GM18511 (cell line): ENCODE results near the gene POU2F3.

Source experiments
- ATAC-seq: cut with Tn5 transposase; IDR thresholded peaks from one replicate; pipeline ENCODE4 v1.9.1; 2021; ENCODE audit warnings: mild to moderate bottlenecking, moderate library complexity; ENCODE audit not compliant: unreplicated experiment

Gene POU2F3

GRCh38 chr11:120239713-120240640, at the start of gene POU2F3:
TSS of gene POU2F3 (plus strand) at chr11:120240140. CDS start at chr11:120240344, 204 bp downstream.
- ATAC-seq: no peak

GRCh38 chr11:120191058-120191457, 48.9 kb upstream of the POU2F3 start:
- no peak for ATAC-seq

DNA sequence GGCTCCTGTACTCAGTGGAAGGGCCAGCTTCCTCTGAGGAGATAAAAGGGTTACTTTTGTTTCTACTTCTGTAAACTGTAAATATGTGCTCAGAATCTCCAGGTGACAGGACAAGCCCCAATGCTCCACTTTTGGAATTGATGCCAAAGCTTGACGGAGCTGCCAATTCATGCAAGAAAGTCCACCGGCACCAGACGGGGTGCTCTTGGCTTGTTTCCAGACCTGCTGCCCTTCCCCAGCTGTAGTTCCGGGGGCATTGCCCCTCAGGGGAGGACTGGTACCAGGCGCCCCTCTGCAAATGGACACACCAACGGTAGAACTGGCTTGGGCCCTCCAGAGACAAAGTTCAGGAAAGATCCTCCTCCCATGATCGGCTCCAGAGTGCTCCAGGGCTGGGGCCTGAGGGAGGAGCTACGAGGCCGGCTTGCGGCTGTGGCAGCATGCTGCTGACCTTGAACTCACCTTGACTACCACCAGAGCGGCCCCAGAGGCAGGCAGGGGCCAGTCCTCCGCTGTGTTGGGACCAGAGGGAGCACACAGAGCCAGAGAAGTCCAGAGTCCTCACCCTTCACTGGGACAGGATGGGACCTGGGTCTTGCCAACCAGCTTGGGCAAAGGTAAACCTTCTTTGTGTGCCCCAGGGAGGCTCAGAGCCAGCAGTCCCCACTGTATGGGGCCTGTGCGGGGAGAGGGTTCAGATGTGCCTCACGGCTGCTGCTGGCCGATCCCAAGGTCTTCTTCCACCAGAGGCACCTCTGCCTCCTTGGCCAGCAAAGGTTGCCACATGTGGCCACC, 46.9 kb upstream of the POU2F3 start:
- ATAC-seq: no peak

GRCh38 chr11:120194166-120194565, 45.8 kb upstream of the POU2F3 start:
- ATAC-seq: no peak

GRCh38 chr11:120195601-120196320, 44.2 kb upstream of the POU2F3 start:
- ATAC-seq: no peak

GRCh38 chr11:120196826-120197225, 43.1 kb upstream of the POU2F3 start:
- ATAC-seq: no peak

DNA sequence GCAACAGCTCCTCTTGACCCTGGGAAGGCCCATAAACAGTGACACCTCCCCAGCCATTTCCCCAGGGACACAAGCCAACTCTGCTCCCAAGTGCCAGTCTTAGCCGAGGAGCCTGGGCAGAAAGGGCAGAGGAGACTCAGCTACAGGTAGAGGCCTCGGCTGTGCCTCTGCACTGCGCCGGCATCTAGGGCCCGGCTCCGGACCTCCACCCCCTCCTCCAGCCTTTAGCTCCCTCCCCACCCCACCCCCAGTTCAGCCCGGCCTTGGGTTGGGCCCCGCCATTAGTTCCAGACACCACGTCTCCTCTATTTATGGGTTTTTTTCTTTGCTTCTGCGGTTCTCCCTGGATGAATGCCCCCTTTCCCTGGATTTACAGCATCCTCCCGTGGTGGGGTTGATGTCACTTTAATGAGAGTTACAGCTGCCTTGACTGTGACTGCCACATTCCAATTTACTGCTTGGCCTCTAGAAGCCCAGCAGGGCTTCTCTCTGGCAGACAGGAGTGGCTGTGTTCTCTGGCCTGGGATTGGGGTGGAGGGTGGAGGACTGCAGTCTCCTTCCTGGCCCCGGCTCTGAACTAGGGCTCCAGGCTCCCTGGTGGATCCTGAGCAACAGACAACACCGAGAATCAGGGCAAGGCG, 42.6 kb upstream of the POU2F3 start:
- ATAC-seq: no peak

DNA sequence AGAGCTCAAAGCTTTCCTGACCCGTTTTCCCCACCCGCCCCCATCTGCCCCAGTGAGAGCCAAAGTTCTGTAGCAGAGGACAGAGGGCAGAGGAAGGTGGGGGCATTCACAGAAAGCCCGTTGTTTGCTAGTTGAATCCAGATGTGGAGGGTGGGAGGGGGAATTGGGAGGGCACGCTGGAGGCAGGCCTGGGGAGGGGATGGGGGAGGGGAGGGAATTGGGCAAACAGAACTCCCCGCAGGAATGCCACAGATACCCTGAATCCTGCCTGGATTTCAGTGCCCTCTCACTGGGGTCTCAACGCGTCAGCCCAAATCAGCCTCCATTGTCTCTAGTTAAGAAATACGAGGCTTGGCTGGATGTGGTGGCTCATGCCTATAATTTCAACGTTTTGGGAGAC, 42.0 kb upstream of the POU2F3 start:
- no peak for ATAC-seq

DNA sequence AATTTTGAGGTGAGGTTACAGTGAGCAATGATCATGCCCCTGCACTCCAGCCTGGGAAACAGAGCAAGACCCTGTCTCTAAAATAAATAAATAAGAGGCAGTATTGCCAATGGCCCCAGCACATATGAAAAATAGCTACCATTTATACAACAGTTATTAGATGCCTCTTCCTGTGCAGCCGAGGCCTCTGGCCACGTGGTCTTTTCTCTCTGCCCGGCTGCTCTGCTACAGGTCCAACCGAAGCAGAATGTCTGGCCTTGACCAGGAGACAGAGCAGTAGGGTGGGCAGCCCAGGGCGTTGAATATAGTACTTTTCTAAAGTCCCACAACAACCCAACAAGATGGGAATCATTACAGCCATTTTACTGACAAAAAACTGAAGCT, 41.5 kb upstream of the POU2F3 start:
- no peak for ATAC-seq

DNA sequence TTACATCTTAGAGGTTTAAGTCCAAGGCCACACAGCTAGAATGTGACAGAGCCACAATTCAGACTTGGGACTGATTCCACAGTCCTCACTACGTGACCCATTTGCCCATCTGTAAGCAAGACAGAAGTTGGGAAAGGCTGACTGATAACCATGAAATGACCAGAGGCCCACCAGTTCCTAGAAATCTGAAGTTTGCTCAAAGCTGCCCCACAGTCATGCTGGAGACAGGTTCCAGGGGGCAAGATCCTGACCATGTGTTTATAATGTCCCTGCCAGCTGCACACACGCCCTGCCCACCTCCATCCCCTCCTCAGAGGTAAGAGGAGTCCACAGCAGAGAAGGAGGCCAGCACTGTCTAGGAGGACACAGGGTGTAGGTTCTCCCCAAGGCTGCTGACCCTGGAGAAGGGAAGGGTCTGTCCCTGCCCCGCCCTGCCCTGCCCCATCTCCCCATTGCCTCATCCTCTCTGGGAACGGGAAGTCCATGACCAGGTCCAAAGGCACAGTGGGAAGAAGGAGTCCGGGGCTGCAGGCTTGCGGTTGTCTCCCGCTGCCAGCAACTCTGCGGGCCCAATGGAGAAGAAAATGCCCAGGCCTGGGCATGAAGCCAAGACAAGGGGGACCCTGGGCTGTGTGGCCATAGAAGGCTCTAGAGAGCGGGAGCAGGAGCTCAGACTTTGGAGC, 41.0 kb upstream of the POU2F3 start:
- no peak for ATAC-seq

DNA sequence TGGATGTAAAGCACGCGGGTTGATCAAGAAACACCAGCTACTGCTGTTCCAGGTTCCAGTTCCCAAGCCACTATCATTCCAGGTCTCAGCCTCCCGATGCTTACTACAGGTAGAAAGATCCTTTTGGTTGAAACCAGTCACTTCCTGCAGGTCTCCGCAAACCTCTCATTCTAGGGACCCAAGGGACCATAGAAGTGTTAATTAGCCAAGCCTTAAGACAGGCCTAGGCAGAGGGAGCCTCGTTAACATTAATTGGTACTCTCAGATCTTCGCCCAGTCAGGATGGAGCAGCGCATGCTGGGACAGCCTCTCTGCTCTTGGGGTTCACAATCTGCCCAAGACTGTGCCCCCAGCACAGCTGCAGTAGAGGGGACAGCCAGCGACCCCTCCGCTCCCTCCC, 40.3 kb upstream of the POU2F3 start:
- no peak for ATAC-seq

DNA sequence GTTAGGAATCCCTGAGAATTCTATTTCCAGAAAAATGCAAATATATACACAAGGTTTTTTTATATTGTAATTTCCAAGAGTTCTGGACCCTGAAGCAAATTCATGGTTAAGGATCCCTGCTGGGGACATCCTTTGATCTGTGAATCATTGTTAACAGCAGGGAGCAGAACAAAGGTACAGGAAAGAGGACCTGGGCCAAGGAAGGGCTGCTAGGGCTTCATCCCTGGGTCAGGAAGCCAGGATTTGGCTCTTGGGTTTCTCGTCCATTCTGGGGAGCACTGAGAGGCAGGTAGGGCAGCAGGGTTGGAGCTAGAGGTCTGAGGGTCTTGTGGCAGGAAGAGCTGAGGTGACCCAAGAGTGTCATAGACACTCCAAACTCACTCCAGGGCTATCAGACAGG, 39.3 kb upstream of the POU2F3 start:
- ATAC-seq: no peak

DNA sequence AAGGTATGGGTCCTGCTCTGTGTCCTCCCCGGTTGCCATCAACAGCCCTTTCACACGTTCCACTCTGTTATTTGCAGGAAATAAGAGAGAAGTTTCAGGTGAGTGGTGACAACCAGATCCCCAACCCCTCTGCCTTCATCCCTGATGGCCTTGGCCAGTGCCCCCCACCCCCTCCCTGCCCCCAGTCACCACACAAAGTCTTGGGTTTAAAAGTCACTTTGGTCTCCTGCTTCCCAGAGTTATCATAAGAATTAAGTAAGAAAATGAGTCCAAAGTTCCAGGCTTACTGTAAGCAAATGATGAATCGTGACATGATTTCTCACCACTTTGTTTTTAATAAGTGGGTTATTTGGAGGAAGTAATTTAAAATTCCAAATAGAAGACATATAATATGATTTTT, 38.3 kb upstream of the POU2F3 start:
- no peak for ATAC-seq

- ATAC-seq: no peak
Measured at GRCh38 chr11:120203626-120204025, 36.3 kb upstream of the POU2F3 start.

GRCh38 chr11:120205596-120206161, 34.3 kb upstream of the POU2F3 start:
- no peak for ATAC-seq

- no peak for ATAC-seq
Measured at GRCh38 chr11:120207512-120207911, 32.4 kb upstream of the POU2F3 start.

DNA sequence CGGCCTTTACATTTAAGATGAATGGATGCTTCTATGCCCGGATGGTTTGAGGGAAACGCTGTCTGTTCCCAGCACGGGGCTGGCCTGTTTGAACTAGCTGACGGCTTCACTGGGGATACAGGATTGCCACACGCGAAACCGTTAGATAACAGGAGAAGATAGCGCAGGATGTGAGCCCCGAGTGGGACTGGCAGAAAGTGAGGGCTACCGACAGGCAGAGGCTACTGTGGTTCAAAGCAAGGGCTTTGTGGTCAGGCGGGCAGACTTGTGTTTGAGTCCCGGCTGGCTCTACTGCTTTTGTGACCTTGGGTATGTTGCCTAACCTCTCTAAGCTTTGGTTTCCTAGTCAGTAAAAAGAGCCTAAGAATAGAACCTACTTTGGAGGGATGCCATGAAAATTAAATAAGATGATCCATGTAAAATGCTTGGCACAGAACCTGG, 31.9 kb upstream of the POU2F3 start:
- no peak for ATAC-seq

DNA sequence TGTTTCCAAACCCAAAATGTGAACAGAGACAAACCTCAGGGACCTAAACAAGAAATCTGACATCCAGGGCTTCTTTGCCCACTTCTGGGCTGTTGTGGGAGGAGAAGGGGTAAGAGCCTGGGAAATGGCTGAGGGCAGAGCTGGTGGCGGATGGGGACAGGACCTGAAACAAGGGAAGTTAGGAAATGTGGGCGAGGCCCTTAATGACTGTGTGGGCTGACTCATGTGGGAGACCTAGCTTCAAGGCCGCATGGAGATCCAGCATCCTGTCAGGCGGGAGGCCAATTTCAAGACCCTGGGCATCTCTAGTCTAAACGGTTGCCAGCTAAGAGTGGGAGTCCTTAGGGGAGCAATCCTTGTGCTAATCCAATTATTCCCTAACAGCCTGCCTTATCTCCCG, 31.2 kb upstream of the POU2F3 start:
- ATAC-seq: no peak

- no peak for ATAC-seq
Measured at GRCh38 chr11:120209746-120210625, 30.0 kb upstream of the POU2F3 start.
